Upper lobe of right lung (tissue), 1 donor: ENCODE results near the gene DMD. TPM values are rescaled to one million over a fixed set of nuclear protein-coding genes. Genes with fewer than 3 reads are reported as not detected.

Experiments used
- ATAC-seq: fragments of 200-7000 bp; cut with Tn5 transposase; one replicate; pipeline ENCODE4 v1.9.1; 2020; ENCODE audit warnings: mild to moderate bottlenecking, moderate library complexity
- DNase-seq: peaks from one replicate; pipeline ENCODE4 v3.0.0-alpha.2; 2020
- H3K27ac ChIP-seq: fragments of 200-600 bp; one replicate; pipeline ENCODE4 v1.8.0; 2022
- H3K27me3 ChIP-seq: fragments of 200-600 bp; one replicate; pipeline ENCODE4 v1.8.0; 2022; ENCODE audit warnings: mild to moderate bottlenecking
- H3K36me3 ChIP-seq: fragments of 200-600 bp; one replicate; pipeline ENCODE4 v1.8.0; 2022
- H3K4me1 ChIP-seq: fragments of 200-600 bp; one replicate; pipeline ENCODE4 v1.8.0; 2022
- H3K4me3 ChIP-seq: fragments of 200-600 bp; one replicate; pipeline ENCODE4 v1.8.0; 2022; ENCODE audit warnings: mild to moderate bottlenecking
- H3K9me3 ChIP-seq: fragments of 200-600 bp; one replicate; pipeline ENCODE4 v1.8.0; 2022
- intact Hi-C: fragments of 100-400 bp; cut with DNase I; formaldehyde crosslinking; loops from one replicate; pipeline ENCODE4 v1.11.0; 2022
- total RNA-seq: library from RNA; stranded (reverse); fragmentation: NEBNext Ultra II Directional; extraction: Animal tissue kit (Norgen Biotek cat#: 25700); gene quantifications from one replicate; pipeline ENCODE4 v1.2.1, GENCODE V29; 2021
- TF ChIP-seq, protein P1 (sequence below): fragments of 200-600 bp; IDR thresholded peaks from one replicate; pipeline ENCODE4 v1.8.0; 2022; ENCODE audit warnings: antibody characterized with exemption
- donor health status: DM: no; HTN: yes; CAD: no; lungs with severe emphysema.

DMD gene
- total RNA-seq, 1 donor from 2014 or later, result 24.7 TPM

DNA sequence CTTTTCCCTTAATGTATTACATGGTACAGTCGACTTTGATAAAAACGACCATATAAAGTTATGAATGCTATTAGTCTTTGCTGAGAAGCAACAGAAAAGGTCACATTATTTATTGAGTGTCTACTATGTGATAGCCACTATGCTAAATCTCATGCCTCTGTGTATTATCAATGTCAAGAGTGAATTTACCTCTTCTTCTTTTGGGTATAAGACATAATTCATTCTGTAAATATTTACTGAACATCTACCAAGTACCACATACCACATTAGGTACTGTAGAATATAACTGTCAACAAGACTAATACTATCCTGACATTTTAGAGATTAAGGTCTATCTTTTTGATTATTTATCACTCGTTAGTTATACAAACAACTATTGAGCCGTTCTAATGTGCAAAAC is 1870.8 kb downstream of the DMD start:
- Histone ChIP-seq H3K4me3 (no peak overlapping the region), H3K9me3 (no peaks in the 10 kb centered on the region), H3K27ac (no peak overlapping the region), H3K36me3 (no peaks in the 10 kb centered on the region), H3K27me3 (no peaks in the 10 kb centered on the region), H3K4me1 (no peaks in the 10 kb centered on the region)
- intact Hi-C loops, result no loop called here
- DNase-seq (no peak), ATAC-seq (no peak)
- TF ChIP-seq, protein P1, sequence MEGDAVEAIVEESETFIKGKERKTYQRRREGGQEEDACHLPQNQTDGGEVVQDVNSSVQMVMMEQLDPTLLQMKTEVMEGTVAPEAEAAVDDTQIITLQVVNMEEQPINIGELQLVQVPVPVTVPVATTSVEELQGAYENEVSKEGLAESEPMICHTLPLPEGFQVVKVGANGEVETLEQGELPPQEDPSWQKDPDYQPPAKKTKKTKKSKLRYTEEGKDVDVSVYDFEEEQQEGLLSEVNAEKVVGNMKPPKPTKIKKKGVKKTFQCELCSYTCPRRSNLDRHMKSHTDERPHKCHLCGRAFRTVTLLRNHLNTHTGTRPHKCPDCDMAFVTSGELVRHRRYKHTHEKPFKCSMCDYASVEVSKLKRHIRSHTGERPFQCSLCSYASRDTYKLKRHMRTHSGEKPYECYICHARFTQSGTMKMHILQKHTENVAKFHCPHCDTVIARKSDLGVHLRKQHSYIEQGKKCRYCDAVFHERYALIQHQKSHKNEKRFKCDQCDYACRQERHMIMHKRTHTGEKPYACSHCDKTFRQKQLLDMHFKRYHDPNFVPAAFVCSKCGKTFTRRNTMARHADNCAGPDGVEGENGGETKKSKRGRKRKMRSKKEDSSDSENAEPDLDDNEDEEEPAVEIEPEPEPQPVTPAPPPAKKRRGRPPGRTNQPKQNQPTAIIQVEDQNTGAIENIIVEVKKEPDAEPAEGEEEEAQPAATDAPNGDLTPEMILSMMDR, result no peak

DNA sequence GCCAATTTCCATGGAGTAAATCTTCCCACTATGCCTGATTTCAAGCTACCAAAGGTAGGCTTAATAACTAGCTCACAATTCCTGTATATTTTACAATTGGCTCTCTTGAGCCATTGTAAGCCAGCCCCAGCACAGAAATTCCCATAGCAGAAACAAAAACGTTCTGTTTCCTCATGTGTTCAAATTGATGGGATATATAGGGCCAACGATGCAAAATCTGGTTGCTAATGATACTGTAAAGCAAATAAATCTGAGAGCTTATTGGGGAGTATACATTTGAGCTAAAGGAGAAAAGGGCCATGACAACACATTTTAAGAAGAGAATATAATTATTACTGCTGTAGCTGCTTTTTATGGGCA is 1872.4 kb downstream of the DMD start:
- DNase-seq (no peak), ATAC-seq (no peak)
- Histone ChIP-seq H3K4me3 (no peak overlapping the region), H3K36me3 (no peaks in the 10 kb centered on the region), H3K27ac (no peak overlapping the region), H3K9me3 (no peaks in the 10 kb centered on the region), H3K27me3 (no peaks in the 10 kb centered on the region), H3K4me1 (no peaks in the 10 kb centered on the region)
- TF ChIP-seq, protein P1, result no peak
- intact Hi-C loops, result no loop called here

DNA sequence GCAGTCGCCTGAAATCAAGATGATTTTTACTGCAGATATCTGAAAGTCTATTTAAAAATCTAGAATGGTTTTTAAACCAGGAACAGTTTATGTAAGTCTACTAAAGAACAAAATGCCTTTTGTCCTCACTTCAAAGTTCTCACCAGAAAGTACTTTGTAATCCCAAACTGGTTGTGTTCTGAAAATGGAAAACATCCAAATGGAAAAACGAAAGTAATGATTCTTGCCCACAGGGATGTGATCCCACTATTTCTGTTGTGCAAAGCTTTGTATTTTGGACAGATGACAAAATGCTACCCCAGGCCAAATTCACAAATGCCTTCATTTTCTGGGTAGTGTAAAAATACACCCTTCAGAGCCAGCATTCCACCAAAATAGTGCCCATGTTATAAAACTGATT is 1874.0 kb downstream of the DMD start:
- no peaks in the 10 kb centered on the region for H3K9me3 ChIP-seq
- H3K36me3 ChIP-seq, result no peaks in the 10 kb centered on the region
- DNase-seq (no peak), ATAC-seq (no peak)
- H3K27ac ChIP-seq, result no peak overlapping the region
- no peaks in the 10 kb centered on the region for H3K4me1 ChIP-seq
- H3K27me3 ChIP-seq, result no peaks in the 10 kb centered on the region
- intact Hi-C loops, result no loop called here
- no peak overlapping the region for H3K4me3 ChIP-seq
- TF ChIP-seq, protein P1, result no peak

DNA sequence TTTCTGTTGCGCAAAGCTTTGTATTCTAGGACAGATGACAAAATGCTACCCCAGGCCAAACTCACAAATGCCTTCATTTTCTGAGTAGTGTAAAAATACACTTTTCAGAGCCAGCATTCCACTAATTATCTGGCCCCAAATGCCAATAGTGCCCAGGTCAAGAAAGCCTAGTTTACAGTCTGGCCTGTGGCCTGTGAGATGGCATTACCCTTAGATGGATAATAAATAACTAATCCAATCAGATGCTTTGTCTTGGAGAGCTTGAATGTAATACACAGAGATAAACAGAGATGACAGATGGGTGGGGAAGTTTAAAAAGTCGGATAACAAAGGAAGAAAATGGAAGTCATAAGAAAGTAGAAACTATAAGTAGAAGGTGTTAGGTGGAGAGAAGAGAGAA is 1874.9 kb downstream of the DMD start:
- ATAC-seq (no peak), DNase-seq (no peak)
- intact Hi-C loops, result no loop called here
- Histone ChIP-seq H3K4me3 (no peak overlapping the region), H3K36me3 (no peaks in the 10 kb centered on the region), H3K27me3 (no peaks in the 10 kb centered on the region), H3K9me3 (no peaks in the 10 kb centered on the region), H3K4me1 (no peaks in the 10 kb centered on the region), H3K27ac (no peak overlapping the region)
- TF ChIP-seq, protein P1, result no peak

DNA sequence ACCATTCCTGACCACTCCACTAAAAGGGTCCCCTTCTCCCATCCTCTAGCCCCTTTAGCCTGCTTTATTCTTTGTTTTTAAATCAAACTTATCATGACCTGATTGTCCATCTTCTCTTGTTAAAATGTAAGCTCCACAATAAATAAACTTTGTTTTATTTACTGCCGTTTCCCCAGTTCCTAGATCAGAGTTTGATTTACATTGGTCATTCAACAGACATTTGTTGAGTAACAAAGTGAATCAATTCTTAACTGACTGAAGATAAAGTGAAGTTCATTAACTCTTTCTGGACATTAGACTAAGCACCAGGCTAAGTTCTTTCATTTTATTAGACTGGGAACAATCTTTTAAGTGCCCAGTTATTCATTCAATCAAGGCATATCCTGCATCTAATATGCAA is 1876.4 kb downstream of the DMD start:
- Histone ChIP-seq H3K4me1 (no peaks in the 10 kb centered on the region), H3K27me3 (no peaks in the 10 kb centered on the region), H3K27ac (no peak overlapping the region), H3K4me3 (no peak overlapping the region), H3K9me3 (no peaks in the 10 kb centered on the region), H3K36me3 (no peaks in the 10 kb centered on the region)
- DNase-seq (no peak), ATAC-seq (no peak)
- TF ChIP-seq, protein P1, result no peak
- intact Hi-C loops, result no loop called here

DNA sequence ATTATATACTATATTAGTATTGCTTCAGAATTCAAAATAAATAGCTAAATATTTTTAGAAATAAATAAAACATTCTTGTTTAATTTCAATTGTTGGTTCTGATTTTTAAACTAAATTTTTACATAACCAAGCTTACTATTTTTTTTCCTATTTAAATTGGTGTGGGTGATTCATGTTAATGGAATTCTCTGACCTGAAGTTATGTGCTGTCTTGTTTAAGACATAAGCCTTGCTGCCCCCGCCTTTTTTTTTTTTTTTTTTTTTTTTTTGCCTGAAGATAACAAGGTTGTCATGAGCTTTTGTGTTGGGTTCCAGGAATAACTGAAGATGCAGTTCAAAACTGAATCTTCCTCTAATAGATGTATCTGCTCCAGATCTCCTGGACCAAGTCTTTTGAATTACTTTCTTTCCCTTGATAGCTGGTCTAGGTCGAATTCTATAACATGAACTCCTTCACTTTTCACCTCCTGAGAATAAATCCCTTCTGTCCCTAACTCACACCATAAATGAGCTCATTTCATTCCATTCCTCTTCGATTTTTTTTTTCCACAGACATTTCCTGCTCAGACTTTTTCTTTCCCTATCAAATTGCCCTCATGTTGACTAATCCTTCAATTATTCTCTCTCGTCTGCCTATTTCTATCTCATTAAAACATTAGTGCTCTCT is 1878.1 kb downstream of the DMD start:
- H3K4me1 ChIP-seq, result no peaks in the 10 kb centered on the region
- intact Hi-C loops, result no loop called here
- H3K27ac ChIP-seq, result no peak overlapping the region
- TF ChIP-seq, protein P1, result no peak
- H3K9me3 ChIP-seq, result no peaks in the 10 kb centered on the region
- ATAC-seq (no peak), DNase-seq (no peak)
- no peaks in the 10 kb centered on the region for H3K27me3 ChIP-seq
- no peak overlapping the region for H3K4me3 ChIP-seq
- no peaks in the 10 kb centered on the region for H3K36me3 ChIP-seq
